A673 (cell line): ENCODE results near the gene CYP11A1.

Source experiments
- CTCF ChIP-seq: fragments of 300-800, 200-600 bp; sonication (generic); conservative IDR thresholded peaks from 2 replicates; pipeline ENCODE4 v1.5.1; 2017; ENCODE audit warnings: low read depth, mild to moderate bottlenecking, antibody characterized with exemption, low read length, moderate library complexity, mixed read lengths
- EZH2 ChIP-seq: fragments of 200-600 bp; sonication (generic); IDR thresholded peaks from 2 replicates; pipeline ENCODE4 v1.6.1; 2017; ENCODE audit warnings: borderline replicate concordance, low read depth, mild to moderate bottlenecking, mixed read lengths, antibody characterized with exemption, low read length; ENCODE audit not compliant: poor library complexity, severe bottlenecking

GRCh38 chr15:74383286-74383685, 15.8 kb upstream of the CYP11A1 start:
- TF ChIP-seq CTCF (no peak), EZH2 (no peak)
